GM23338 (cell line): Measurements from ENCODE around the gene BMF. TPM values are rescaled to one million over a fixed set of nuclear protein-coding genes. Genes with fewer than 3 reads are reported as not detected.

Experiments used
- ATAC-seq: fragments of 200-7000 bp; cut with Tn5 transposase; 3 replicates; pipeline ENCODE4 v1.9.1; 2020
- DNase-seq: peaks from one replicate; pipeline ENCODE4 v3.0.0-alpha.2; 2015; ENCODE audit warnings: low spot score
- H2AFZ ChIP-seq: fragments of 200-600 bp; sonication (generic); 2 replicates; pipeline ENCODE4 v1.8.0; 2016; ENCODE audit warnings: antibody characterized with exemption, mild to moderate bottlenecking, moderate library complexity
- H3F3A ChIP-seq: fragments of 200-600 bp; sonication (generic); replicated peaks from 2 replicates; pipeline ENCODE4 v1.8.0; 2017; ENCODE audit warnings: antibody characterized with exemption, mixed run types, low read depth
- H3K27ac ChIP-seq: fragments of 200-600 bp; sonication (generic); 2 replicates; pipeline ENCODE4 v1.6.1; 2016; ENCODE audit warnings: low read depth
- H3K27me3 ChIP-seq: fragments of 200-600 bp; sonication (generic); 2 replicates; pipeline ENCODE4 v1.8.0; 2016; ENCODE audit warnings: mild to moderate bottlenecking, mixed run types, moderate library complexity; ENCODE audit not compliant: insufficient read depth
- H3K36me3 ChIP-seq: fragments of 200-600 bp; sonication (generic); 2 replicates; pipeline ENCODE4 v1.8.0; 2016; ENCODE audit warnings: mild to moderate bottlenecking; ENCODE audit not compliant: insufficient read depth
- H3K4me1 ChIP-seq: fragments of 200-600 bp; sonication (generic); 2 replicates; pipeline ENCODE4 v1.8.0; 2016; ENCODE audit warnings: mild to moderate bottlenecking, moderate library complexity; ENCODE audit not compliant: insufficient read depth
- H3K4me2 ChIP-seq: fragments of 200-600 bp; sonication (generic); 2 replicates; pipeline ENCODE4 v1.7.1; 2017; ENCODE audit warnings: mixed run types
- H3K4me3 ChIP-seq: fragments of 200-600 bp; sonication (generic); 2 replicates; pipeline ENCODE4 v1.6.1; 2016; ENCODE audit warnings: mixed run types
- H3K79me2 ChIP-seq: fragments of 200-600 bp; sonication (generic); replicated peaks from 2 replicates; pipeline ENCODE4 v1.8.0; 2017; ENCODE audit warnings: mild to moderate bottlenecking; ENCODE audit not compliant: insufficient read depth
- H3K9me2 ChIP-seq: fragments of 200-600 bp; sonication (generic); 2 replicates; pipeline ENCODE4 v1.8.0; 2017; ENCODE audit not compliant: insufficient read depth
- H4K20me1 ChIP-seq: fragments of 200-600 bp; sonication (generic); replicated peaks from 2 replicates; pipeline ENCODE4 v1.8.0; 2017; ENCODE audit warnings: mild to moderate bottlenecking; ENCODE audit not compliant: insufficient read depth
- H3K27ac Mint-ChIP-seq: 2 replicates; pipeline ENCODE4 v1.8.0; 2020; ENCODE audit warnings: inconsistent platforms, mild to moderate bottlenecking, moderate library complexity, mixed read lengths
- H3K27me3 Mint-ChIP-seq: 3 replicates; pipeline ENCODE4 v1.8.0; 2022; ENCODE audit warnings: low read depth, mild to moderate bottlenecking, moderate library complexity, mixed read lengths, inconsistent platforms; ENCODE audit not compliant: insufficient read depth, poor library complexity
- H3K36me3 Mint-ChIP-seq: 3 replicates; pipeline ENCODE4 v1.8.0; 2021; ENCODE audit warnings: low read depth, mild to moderate bottlenecking, inconsistent platforms, moderate library complexity, mixed read lengths
- H3K4me1 Mint-ChIP-seq: 3 replicates; pipeline ENCODE4 v1.8.0; 2020; ENCODE audit warnings: mild to moderate bottlenecking, inconsistent platforms, mixed read lengths
- H3K4me3 Mint-ChIP-seq: 3 replicates; pipeline ENCODE4 v1.8.0; 2021; ENCODE audit warnings: moderate library complexity, mild to moderate bottlenecking, inconsistent platforms, mixed read lengths
- H3K9me3 Mint-ChIP-seq: 3 replicates; pipeline ENCODE4 v1.8.0; 2020; ENCODE audit warnings: moderate library complexity, mild to moderate bottlenecking, inconsistent platforms, mixed read lengths
- CTCF ChIP-seq, 2 experiments: fragments of 200-600 bp in 1 of 2; sonication (generic) in 1 of 2; conservative IDR thresholded peaks; 2 replicates each; pipeline versions ENCODE4 v1.5.1 to v1.6.1; 2016 to 2017; ENCODE audit warnings: antibody characterized with exemption in 2 of 2, low read depth in 2 of 2, mild to moderate bottlenecking in 2 of 2, moderate library complexity in 1 of 2
- EZH2 ChIP-seq: fragments of 200-600 bp; sonication (generic); IDR thresholded peaks from one replicate; pipeline ENCODE4 v1.8.0; 2017; ENCODE audit warnings: antibody characterized with exemption, mild to moderate bottlenecking, low read depth; ENCODE audit not compliant: unreplicated experiment
- EZH2phosphoT487 ChIP-seq: fragments of 200-600 bp; sonication (generic); IDR thresholded peaks from one replicate; pipeline ENCODE4 v1.8.1; 2018; ENCODE audit warnings: antibody characterized with exemption; ENCODE audit not compliant: unreplicated experiment
- JUNB ChIP-seq: IDR thresholded peaks from one replicate; pipeline ENCODE4 v1.6.1; 2016; ENCODE audit warnings: antibody characterized with exemption; ENCODE audit not compliant: unreplicated experiment
- NANOG ChIP-seq: IDR thresholded peaks from 2 replicates; pipeline ENCODE4 v1.6.1; 2016; ENCODE audit warnings: antibody characterized with exemption, borderline replicate concordance
- POLR2AphosphoS5 ChIP-seq: IDR thresholded peaks from 2 replicates; pipeline ENCODE4 v1.6.1; 2016; ENCODE audit warnings: antibody characterized with exemption, low read depth
- STAT1 ChIP-seq: IDR thresholded peaks from one replicate; pipeline ENCODE4 v1.6.1; 2016; ENCODE audit warnings: antibody characterized with exemption; ENCODE audit not compliant: unreplicated experiment
- ZNF114 ChIP-seq: fragments of 250-450 bp; sonication (Bioruptor Pico); IDR thresholded peaks from 2 replicates; pipeline ENCODE4 v1.5.0; 2020; ENCODE audit warnings: mild to moderate bottlenecking, moderate library complexity
- ZNF331 ChIP-seq: fragments of 250-450 bp; sonication (Bioruptor Pico); IDR thresholded peaks from 2 replicates; pipeline ENCODE4 v1.5.0; 2020; ENCODE audit warnings: low read depth, mild to moderate bottlenecking, moderate library complexity
- ZNF462 ChIP-seq: fragments of 250-450 bp; sonication (Bioruptor Pico); IDR thresholded peaks from 2 replicates; pipeline ENCODE4 v1.5.0; 2020; ENCODE audit warnings: mild to moderate bottlenecking, moderate library complexity
- polyA plus RNA-seq: library from polyadenylated mRNA; unstranded; fragments of >200 nt; fragmentation: Nextera tagmentation; extraction: Ambion mirVana; gene quantifications from 2 replicates; pipeline ENCODE4 v1.2.1, GENCODE V29; 2016
- total RNA-seq: library from RNA; depleted of rRNA; stranded (reverse); fragments of >200 nt; shearing (Covaris generic); gene quantifications from 2 replicates; pipeline ENCODE4 v1.2.3, GENCODE V29; 2014

The BMF gene
- total and polyA plus RNA-seq, 2 experiments from 2014 or later = 2.0 to 20.3 TPM

- Histone ChIP-seq H3F3A (no peaks in the 10 kb centered on the region), H3K4me1 (no peaks in the 10 kb centered on the region; the same call in 1 of the 2 replicates), H2AFZ (no peak overlapping the region), H3K4me2 (no peak overlapping the region), H3K4me3 (no peak overlapping the region), H4K20me1 (no peaks in the 10 kb centered on the region), H3K27ac (no peak overlapping the region), H3K9me2 (no peaks in the 10 kb centered on the region), H3K36me3 (no peaks in the 10 kb centered on the region), H3K79me2 (no peaks in the 10 kb centered on the region), H3K27me3 (no peaks in the 10 kb centered on the region)
- no peaks in the 10 kb centered on the region; the same call in 2 of the 3 replicates for H3K36me3 Mint-ChIP-seq
- H3K27me3 Mint-ChIP-seq = peaks cover 4% of the 10 kb centered on the region
- no peak overlapping the region for H3K27ac Mint-ChIP-seq
- ATAC-seq (peak; percentile 30), DNase-seq (peak; percentile 37)
- no peak for TF ChIP-seq EZH2phosphoT487
- TF ChIP-seq CTCF (conservative IDR thresholded peaks at IDR 0.05; ENCODE audit: low read depth in 2 of 2) = peak; percentile 38 to 58
- TF ChIP-seq JUNB = no peak
- TF ChIP-seq EZH2 = no peak
- TF ChIP-seq ZNF331 = no peak
- H3K4me1 Mint-ChIP-seq = peaks cover 24% of the 10 kb centered on the region
- no peak overlapping the region for H3K4me3 Mint-ChIP-seq
- H3K9me3 Mint-ChIP-seq = no peaks in the 10 kb centered on the region
These were observed 48.9 kb downstream of the BMF start for GRCh38 chr15:40059821-40060220.

GRCh38 chr15:40058476-40059140, 50.1 kb downstream of the BMF start:
- Mint-ChIP-seq H3K9me3 (no peaks in the 10 kb centered on the region), H3K27ac (no peak overlapping the region), H3K4me3 (no peak overlapping the region), H3K27me3 (peaks cover 4% of the 10 kb centered on the region), H3K36me3 (no peaks in the 10 kb centered on the region), H3K4me1 (peaks cover 15% of the 10 kb centered on the region)
- Histone ChIP-seq H3K36me3 (no peaks in the 10 kb centered on the region), H4K20me1 (no peaks in the 10 kb centered on the region), H3K79me2 (no peaks in the 10 kb centered on the region), H3K4me2 (no peak overlapping the region), H2AFZ (no peak overlapping the region), H3K27me3 (no peaks in the 10 kb centered on the region), H3K27ac (no peak overlapping the region), H3F3A (0 out of 2 replicates have a peak, but pooled peaks cover 1% of the 10 kb centered on the region), H3K4me1 (no peaks in the 10 kb centered on the region), H3K9me2 (no peaks in the 10 kb centered on the region), H3K4me3 (no peak overlapping the region)
- DNase-seq (no peak), ATAC-seq (no peak)
- TF ChIP-seq STAT1 (no peak), NANOG (no peak), ZNF114 (no peak), ZNF462 (CRISPR knock-in tag) (no peak), EZH2 (no peak), POLR2AphosphoS5 (no peak), CTCF (conservative IDR thresholded peaks at IDR 0.05; ENCODE audit: low read depth in 2 of 2) (no peak)
